Activated CD8-positive, alpha-beta memory T cell treated with anti-CD3 and anti-CD28 coated beads for 36 hours (primary cell): ENCODE data around the gene PROSER3. TPM values are rescaled to one million over a fixed set of nuclear protein-coding genes. Genes with fewer than 3 reads are reported as not detected.

Source experiments
- CTCF ChIA-PET: fragments of 350-600 bp; sonication (Branson Sonifier 250); formaldehyde crosslinking; loops from one replicate; lab custom pipeline; 2021; ENCODE audit warnings: antibody characterized with exemption; lab: Charles Lee
- POLR2A ChIA-PET: fragments of 350-600 bp; sonication (Branson Sonifier 250); formaldehyde crosslinking; loops from one replicate; lab custom pipeline; 2021; ENCODE audit warnings: antibody characterized with exemption; lab: Charles Lee
- total RNA-seq, 2 experiments: library from RNA; stranded (reverse); gene quantifications; one replicate each; pipeline ENCODE4 v1.2.3, GENCODE V29; 2021

Gene PROSER3
- total RNA-seq, 2 experiments from 2014 or later: 33.7 to 37.0 TPM

DNA sequence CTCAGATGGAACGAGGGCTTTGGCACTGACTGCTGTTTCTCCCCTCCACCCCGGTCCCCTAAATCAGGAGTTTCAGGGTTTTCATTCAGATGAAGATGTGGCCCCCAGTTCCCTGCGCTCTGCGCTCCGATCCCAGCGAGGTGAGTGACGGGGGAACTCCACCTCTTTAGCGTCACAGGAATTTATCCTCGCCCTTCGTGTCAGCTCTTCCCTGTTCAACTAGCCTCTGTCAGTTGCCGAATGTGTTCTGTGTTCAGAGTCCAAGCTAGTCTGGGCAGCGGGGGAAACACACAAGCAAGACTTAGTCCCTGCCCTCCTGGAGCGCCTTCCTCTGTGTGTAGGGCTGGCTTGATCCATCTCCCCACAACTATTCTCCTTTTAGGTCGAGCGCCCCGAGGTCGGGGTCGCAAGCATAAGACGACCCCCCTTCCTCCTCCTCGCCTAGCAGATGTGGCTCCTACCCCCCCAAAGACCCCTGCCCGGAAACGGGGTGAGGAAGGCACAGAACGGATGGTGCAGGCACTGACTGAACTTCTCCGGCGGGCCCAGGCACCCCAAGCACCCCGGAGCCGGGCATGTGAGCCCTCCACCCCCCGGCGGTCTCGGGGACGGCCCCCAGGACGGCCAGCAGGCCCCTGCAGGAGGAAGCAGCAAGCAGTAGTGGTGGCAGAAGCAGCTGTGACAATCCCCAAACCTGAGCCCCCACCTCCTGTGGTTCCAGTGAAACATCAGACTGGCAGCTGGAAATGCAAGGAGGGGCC lies 38.4 kb upstream of the PROSER3 start:
- POLR2A ChIA-PET: interaction anchor here (0.5 to 2.8 kb wide), 10 partner anchors 10 to 71 kb away, joined by 3 to 11 read pairs (median 5); partner anchors contain the start of genes COX6B1, PSENEN and U2AF1L4
- CTCF ChIA-PET: interaction anchor here (1.1 to 2.5 kb wide), 5 partner anchors 18 to 100 kb away, joined by 5 to 11 read pairs (median 5); no protein-coding TSS in a partner anchor

DNA sequence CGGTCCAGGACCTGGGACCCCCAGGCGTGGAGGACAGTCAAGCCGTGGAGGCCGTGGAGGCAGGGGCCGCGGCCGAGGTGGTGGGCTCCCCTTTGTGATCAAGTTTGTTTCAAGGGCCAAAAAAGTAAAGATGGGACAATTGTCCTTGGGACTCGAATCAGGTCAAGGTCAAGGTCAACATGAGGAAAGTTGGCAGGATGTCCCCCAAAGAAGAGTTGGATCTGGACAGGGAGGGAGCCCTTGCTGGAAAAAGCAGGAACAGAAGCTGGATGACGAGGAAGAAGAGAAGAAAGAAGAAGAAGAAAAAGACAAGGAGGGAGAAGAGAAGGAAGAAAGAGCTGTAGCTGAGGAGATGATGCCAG lies 37.8 kb upstream of the PROSER3 start:
- CTCF ChIA-PET: interaction anchor here (0.8 to 2.5 kb wide), 3 partner anchors 21 to 100 kb away, joined by 5 to 11 read pairs (median 6); no protein-coding TSS in a partner anchor
- POLR2A ChIA-PET: interaction anchor here (0.6 to 2.8 kb wide), 2 partner anchors 13 to 20 kb away, joined by 3 to 10 read pairs; no protein-coding TSS in a partner anchor

DNA sequence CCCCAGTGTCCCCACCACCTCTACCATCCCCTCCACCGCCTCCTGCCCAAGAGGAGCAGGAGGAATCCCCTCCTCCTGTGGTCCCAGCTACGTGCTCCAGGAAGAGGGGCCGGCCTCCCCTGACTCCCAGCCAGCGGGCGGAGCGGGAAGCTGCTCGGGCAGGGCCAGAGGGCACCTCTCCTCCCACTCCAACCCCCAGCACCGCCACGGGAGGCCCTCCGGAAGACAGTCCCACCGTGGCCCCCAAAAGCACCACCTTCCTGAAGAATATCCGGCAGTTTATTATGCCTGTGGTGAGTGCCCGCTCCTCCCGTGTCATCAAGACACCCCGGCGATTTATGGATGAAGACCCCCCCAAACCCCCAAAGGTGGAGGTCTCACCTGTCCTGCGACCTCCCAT lies 37.3 kb upstream of the PROSER3 start:
- ChIA-PET CTCF (interaction anchor here (0.8 to 2.5 kb wide), 3 partner anchors 20 to 99 kb away, joined by 5 to 11 read pairs (median 6); no protein-coding TSS in a partner anchor), POLR2A (interaction anchor here (0.6 to 2.8 kb wide), 3 partner anchors 12 to 19 kb away, joined by 3 to 10 read pairs (median 4); no protein-coding TSS in a partner anchor)

DNA sequence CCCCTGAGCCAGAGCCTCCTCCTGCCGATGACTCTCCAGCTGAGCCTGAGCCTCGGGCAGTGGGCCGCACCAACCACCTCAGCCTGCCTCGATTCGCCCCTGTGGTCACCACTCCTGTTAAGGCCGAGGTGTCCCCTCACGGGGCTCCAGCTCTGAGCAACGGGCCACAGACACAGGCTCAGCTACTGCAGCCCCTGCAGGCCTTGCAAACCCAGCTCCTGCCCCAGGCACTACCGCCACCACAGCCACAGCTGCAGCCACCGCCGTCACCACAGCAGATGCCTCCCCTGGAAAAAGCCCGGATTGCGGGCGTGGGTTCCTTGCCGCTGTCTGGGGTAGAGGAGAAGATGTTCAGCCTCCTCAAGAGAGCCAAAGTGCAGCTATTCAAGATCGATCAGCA lies 36.6 kb upstream of the PROSER3 start:
- ChIA-PET POLR2A (interaction anchor here (0.6 to 2.8 kb wide), 5 partner anchors 8 to 157 kb away, joined by 3 to 10 read pairs (median 3); no protein-coding TSS in a partner anchor), CTCF (no interaction called here)

DNA sequence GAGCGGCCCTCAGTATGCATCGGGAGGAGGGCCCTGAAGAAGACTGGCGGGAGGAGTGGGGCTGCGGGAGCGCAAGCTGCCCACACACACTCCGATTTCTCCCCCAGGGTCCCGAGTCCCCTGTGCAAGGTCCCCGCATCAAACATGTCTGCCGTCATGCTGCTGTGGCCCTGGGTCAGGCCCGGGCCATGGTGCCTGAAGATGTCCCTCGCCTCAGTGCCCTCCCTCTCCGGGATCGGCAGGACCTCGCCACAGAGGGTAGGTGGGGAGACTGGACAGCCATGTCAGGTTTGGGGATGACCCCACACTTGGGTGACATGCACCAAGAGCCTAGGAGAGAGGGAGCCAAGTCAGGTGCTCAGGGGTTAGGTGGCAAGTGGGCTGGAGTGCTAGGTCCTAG lies 35.5 kb upstream of the PROSER3 start:
- ChIA-PET CTCF (no interaction called here), POLR2A (interaction anchor here (2.8 kb wide), 1 partner anchor 17 kb away, joined by 10 read pairs; no protein-coding TSS in a partner anchor)

DNA sequence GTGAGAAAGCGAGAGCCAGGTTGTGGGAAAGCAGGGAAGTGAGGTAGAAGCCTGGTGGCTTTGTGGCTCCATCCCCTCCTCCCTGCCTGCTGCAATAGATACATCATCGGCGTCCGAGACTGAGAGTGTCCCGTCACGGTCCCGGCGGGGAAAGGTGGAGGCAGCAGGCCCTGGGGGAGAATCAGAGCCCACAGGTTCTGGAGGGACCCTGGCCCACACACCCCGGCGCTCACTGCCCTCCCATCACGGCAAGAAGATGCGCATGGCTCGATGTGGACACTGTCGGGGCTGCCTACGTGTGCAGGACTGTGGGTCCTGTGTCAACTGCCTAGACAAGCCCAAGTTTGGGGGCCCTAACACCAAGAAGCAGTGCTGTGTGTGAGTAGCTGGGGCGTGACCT lies 35.1 kb upstream of the PROSER3 start:
- ChIA-PET POLR2A (interaction anchor here (1.3 kb wide), 1 partner anchor 15 kb away, joined by 5 read pairs; no protein-coding TSS in a partner anchor), CTCF (interaction anchor here (0.6 to 1.1 kb wide), 2 partner anchors 17 to 98 kb away, joined by 4 to 5 read pairs; no protein-coding TSS in a partner anchor)

DNA sequence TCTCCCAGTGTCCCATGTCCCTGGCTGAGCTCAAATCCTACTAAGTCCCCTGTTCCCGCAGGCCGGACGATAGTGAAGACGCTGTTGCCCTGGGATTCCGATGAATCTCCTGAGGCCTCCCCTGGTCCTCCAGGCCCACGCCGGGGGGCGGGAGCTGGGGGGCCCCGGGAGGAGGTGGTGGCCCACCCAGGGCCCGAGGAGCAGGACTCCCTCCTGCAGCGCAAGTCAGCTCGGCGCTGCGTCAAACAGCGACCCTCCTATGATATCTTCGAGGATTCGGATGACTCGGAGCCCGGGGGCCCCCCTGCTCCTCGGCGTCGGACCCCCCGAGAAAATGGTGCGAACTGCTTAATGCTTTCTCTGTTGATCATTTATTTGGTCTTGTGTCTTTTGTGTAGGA lies 34.3 kb upstream of the PROSER3 start:
- POLR2A ChIA-PET: interaction anchor here (1.3 kb wide), 1 partner anchor 14 kb away, joined by 5 read pairs; no protein-coding TSS in a partner anchor
- CTCF ChIA-PET: interaction anchor here (0.6 to 1.3 kb wide), 3 partner anchors 16 to 97 kb away, joined by 4 to 8 read pairs (median 5); no protein-coding TSS in a partner anchor

DNA sequence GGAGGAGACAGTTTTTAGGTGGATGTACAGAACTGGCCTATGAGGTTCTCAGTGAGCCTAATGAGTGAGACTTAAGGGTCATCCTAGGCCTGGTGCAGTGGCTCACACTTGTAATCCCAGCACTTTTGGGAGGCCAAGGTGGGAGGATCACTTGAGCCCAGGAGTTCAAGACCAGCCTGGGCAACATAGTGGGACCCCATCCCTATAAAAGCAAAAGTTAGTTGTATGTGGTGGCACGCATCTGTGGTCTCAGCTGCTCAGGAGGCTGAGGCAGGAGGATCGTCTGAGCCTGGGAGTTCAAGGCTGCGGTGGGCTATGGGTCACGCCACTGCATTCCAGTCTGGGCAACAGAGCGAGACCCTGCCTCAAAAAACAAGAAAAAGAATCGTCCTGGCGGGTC lies 33.8 kb upstream of the PROSER3 start:
- POLR2A ChIA-PET: interaction anchor here (1.3 kb wide), 1 partner anchor 13 kb away, joined by 5 read pairs; no protein-coding TSS in a partner anchor
- CTCF ChIA-PET: interaction anchor here (1.3 kb wide), 1 partner anchor 20 kb away, joined by 8 read pairs; no protein-coding TSS in a partner anchor

DNA sequence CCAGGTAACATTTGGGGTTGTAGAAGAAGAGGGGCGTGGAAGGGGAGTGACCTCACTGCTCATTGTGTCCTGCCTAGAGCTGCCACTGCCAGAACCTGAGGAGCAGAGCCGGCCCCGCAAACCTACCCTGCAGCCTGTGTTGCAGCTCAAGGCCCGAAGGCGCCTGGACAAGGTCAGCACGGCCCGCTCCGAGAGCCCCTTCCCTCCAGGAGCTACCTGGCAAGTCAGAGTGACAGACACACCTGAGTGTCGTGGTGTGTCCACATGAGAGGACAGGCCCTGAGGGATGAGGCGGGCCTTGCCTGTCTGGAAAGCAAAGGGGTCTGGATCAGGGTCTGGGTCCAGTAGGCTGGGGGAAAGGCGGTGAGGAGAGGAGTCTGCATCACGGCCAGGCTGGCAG lies 33.4 kb upstream of the PROSER3 start:
- ChIA-PET CTCF (interaction anchor here (1.3 kb wide), 1 partner anchor 19 kb away, joined by 8 read pairs; no protein-coding TSS in a partner anchor), POLR2A (no interaction called here)

DNA sequence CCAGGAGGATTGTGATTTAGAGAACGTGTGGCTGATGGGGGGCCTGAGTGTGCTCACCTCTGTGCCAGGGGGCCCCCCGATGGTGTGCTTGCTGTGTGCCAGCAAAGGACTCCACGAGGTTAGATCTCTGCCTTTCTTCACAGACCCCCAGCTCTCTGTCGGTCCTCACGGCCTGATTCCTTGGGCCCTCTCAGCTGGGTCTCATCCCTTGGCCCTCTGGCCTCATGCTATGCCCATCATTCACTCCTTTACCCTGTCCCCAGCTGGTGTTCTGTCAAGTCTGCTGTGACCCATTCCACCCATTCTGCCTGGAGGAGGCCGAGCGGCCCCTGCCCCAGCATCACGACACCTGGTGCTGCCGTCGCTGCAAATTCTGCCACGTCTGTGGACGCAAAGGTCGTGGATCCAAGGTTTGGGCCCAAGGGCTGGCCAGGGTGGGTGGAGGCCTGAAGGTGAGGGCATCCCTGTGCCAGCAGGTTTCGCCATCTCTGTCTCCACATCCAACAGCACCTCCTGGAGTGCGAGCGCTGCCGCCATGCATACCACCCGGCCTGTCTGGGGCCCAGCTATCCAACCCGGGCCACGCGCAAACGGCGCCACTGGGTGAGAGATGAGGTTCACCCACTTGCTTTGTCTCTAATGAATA lies 32.6 kb upstream of the PROSER3 start:
- ChIA-PET CTCF (no interaction called here), POLR2A (interaction anchor here (1.4 kb wide), 1 partner anchor 15 kb away, joined by 4 read pairs; no protein-coding TSS in a partner anchor)

DNA sequence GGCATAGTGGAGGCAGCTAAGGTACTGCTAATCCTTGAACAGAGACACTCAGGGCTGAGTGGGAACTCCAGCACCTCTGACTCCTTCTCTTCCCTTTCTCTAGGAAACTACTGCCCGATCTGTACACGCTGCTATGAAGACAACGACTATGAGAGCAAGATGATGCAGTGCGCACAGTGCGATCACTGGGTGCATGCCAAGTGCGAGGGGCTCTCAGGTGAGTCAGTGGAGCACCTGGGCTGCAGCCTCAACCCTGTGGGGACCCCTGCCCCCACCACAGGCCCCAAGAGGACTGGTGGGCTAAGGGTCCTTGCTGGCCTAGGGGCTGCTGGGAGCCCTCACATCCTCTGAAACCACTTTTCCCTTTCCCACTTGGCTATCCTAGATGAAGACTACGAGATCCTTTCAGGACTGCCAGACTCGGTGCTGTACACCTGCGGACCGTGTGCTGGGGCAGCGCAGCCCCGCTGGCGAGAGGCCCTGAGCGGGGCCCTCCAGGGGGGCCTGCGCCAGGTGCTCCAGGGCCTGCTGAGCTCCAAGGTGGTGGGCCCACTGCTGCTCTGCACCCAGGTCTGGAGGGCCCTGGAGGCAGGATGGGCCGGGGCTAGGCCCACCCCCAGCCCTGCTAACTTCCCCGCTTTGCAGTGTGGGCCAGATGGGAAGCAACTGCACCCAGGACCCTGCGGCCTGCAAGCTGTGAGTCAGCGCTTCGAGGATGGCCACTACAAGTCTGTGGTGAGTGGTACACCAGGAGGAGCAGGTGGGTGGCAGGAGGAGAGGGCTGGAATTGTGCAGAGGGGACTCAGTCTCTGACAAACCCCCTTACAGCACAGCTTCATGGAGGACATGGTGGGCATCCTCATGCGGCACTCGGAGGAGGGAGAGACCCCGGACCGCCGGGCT lies 30.7 kb upstream of the PROSER3 start:
- ChIA-PET CTCF (interaction anchor here (1.2 to 1.9 kb wide), 3 partner anchors 15 to 35 kb away, joined by 3 to 8 read pairs (median 5); partner anchors contain the start of gene IGFLR1), POLR2A (interaction anchor here (2.3 kb wide), 1 partner anchor 10 kb away, joined by 18 read pairs; no protein-coding TSS in a partner anchor)

DNA sequence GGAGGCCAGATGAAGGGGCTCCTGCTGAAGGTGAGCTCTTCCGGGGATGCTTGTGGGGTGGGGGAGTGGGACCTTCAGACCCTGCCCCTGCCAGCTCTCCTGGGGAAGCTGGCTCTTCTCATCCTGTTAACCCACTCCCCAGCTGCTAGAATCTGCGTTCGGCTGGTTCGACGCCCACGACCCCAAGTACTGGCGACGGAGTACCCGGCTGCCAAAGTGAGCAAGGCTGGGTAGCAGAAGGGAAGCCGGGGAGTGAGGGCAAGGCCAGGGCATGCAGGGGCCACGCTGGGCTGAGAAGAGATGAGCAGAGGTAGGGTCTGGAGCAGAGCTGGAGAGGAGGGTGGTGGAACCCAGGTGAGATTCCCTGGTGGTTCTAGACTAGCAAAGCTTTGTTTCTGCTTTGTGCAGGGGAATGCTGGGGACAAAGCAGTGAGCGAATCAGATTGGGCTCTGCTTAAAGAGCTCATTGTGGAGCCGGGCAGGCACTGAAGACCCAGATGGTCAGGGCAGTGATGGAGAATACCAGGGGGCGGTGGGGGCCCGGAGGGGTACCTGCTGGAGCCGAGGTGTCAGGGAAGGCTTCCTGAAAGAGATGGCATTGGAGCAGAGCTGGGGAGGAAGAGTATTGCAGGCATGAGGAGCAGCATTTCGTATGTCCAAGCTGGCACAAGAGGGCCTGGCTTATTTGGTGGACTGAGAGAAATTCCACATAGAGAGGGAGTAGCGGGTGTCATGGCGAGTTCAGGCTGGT lies 29.8 kb upstream of the PROSER3 start:
- POLR2A ChIA-PET: interaction anchor here (2.3 kb wide), 1 partner anchor 9 kb away, joined by 18 read pairs; no protein-coding TSS in a partner anchor

DNA sequence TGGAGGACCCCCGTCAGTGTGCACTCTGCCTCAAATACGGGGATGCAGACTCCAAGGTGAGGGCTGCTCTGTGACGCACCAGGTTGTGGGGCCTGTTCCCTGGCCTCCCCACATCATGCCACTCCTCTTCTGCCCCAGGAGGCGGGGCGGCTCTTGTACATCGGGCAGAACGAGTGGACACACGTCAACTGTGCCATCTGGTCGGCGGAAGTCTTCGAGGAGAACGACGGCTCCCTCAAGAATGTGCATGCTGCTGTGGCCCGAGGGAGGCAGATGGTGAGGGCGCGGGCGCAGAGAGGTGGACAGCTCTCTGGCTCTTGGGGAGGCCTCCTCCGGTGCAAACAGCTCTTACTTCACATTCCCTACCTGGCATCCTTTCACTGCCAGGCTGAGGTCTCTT lies 29.0 kb upstream of the PROSER3 start:
- POLR2A ChIA-PET: no interaction called here
- CTCF ChIA-PET: interaction anchor here (1.2 to 1.6 kb wide), 2 partner anchors 13 to 36 kb away, joined by 3 to 8 read pairs; partner anchors contain the start of gene IGFLR1

More for the DNA sequence above, 29.8 kb upstream of the PROSER3 start:
- CTCF ChIA-PET: interaction anchor here (1.2 to 1.9 kb wide), 3 partner anchors 14 to 35 kb away, joined by 3 to 8 read pairs (median 5); partner anchors contain the start of gene IGFLR1

DNA sequence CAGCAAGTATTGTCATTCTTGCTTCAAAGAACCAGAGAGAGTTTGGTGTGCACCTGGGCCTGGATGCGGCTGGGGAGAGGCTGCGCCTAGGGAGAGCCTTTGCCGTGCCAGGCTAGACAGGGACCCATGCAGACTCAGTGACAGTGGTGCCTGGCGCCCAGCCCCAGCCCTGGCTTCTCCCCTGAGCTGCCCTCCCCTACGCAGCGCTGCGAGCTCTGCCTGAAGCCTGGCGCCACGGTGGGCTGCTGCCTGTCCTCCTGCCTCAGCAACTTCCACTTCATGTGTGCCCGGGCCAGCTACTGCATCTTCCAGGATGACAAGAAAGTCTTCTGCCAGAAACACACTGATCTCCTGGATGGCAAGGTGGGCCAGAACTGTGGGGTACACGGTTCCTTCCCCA lies 28.2 kb upstream of the PROSER3 start:
- ChIA-PET POLR2A (interaction anchor here (1.7 kb wide), 1 partner anchor 8 kb away, joined by 3 read pairs; no protein-coding TSS in a partner anchor), CTCF (no interaction called here)

DNA sequence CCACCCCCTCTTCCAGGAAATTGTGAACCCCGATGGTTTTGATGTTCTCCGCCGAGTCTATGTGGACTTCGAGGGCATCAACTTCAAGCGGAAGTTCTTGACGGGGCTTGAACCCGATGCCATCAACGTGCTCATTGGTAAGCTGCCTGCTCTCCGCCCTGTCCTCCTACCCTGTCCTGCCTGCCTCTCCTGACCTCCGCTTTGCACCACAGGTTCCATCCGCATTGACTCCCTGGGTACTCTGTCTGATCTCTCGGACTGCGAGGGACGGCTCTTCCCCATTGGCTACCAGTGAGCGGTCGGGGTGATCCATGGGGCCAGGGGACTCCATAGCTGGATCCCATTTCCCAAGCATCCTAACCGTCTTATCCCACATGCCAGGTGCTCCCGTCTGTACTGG lies 27.6 kb upstream of the PROSER3 start:
- CTCF ChIA-PET: no interaction called here
- POLR2A ChIA-PET: interaction anchor here (1.7 kb wide), 1 partner anchor 9 kb away, joined by 3 read pairs; no protein-coding TSS in a partner anchor

DNA sequence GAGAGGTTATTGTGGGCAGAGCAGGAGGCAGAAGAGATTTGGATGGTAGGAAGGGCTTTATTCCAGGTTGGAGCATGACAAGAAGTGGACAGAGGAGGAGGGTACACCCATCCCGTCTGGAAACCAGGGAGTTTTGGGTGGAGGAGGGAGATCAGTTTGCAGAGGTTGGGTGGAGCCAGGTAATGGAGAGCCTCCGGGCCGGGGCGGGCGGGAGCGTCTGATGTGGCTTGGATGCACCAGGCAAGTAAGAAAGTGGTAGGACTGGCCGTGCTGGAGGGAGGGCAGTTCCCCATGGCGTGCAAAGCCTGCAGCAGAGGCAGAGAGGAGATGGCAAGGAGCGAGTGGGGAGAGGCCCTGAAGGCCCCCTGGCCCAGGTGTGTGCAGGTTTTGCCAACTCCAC lies 26.6 kb upstream of the PROSER3 start:
- CTCF ChIA-PET: interaction anchor here (1.1 kb wide), 1 partner anchor 9 kb away, joined by 3 read pairs; no protein-coding TSS in a partner anchor
- POLR2A ChIA-PET: no interaction called here
